Trophoblast cell (in vitro differentiated cells and primary cell): ENCODE measurements around the gene SLIT3.
A peak's percentile ranks its signal among the peaks of the same experiment; 100 is the strongest.

ENCODE experiments used
- DNase-seq, 2 donors: peaks; one replicate each; pipeline ENCODE4 v3.0.0-alpha.2; 2016
- H2AFZ ChIP-seq: 2 replicates; pipeline ENCODE4 v1.6.1; 2013; ENCODE audit warnings: low read length, moderate library complexity, mild to moderate bottlenecking; ENCODE audit not compliant: insufficient read depth, poor library complexity
- H2AK5ac ChIP-seq: 2 replicates; pipeline ENCODE4 v1.6.1; 2013; ENCODE audit warnings: mild to moderate bottlenecking, low read length
- H2BK120ac ChIP-seq: 2 replicates; pipeline ENCODE4 v1.6.1; 2013; ENCODE audit warnings: low read length, mild to moderate bottlenecking, moderate library complexity; ENCODE audit not compliant: insufficient read depth, poor library complexity
- H2BK12ac ChIP-seq: 2 replicates; pipeline ENCODE4 v1.6.1; 2013; ENCODE audit warnings: mild to moderate bottlenecking, low read length, moderate library complexity
- H2BK5ac ChIP-seq: 2 replicates; pipeline ENCODE4 v1.6.1; 2013; ENCODE audit warnings: low read length, low read depth, moderate library complexity, mild to moderate bottlenecking; ENCODE audit not compliant: poor library complexity
- H3K14ac ChIP-seq: 2 replicates; pipeline ENCODE4 v1.6.1; 2013; ENCODE audit warnings: mild to moderate bottlenecking, low read length
- H3K18ac ChIP-seq: 2 replicates; pipeline ENCODE4 v1.6.1; 2013; ENCODE audit warnings: mild to moderate bottlenecking, low read length
- H3K23ac ChIP-seq: 2 replicates; pipeline ENCODE4 v1.6.1; 2013; ENCODE audit warnings: low read length
- H3K27ac ChIP-seq: 2 replicates; pipeline ENCODE4 v1.5.1; 2013; ENCODE audit warnings: low read depth, mild to moderate bottlenecking, inconsistent platforms, low read length, moderate library complexity
- H3K27me3 ChIP-seq: 2 replicates; pipeline ENCODE4 v1.6.1; 2013; ENCODE audit warnings: inconsistent platforms, mild to moderate bottlenecking, low read length, moderate library complexity; ENCODE audit not compliant: insufficient read depth
- H3K36me3 ChIP-seq, 2 experiments: 1 replicate in 1 of 2; 2 replicates in 1 of 2; pipeline ENCODE4 v1.6.1; 2013; ENCODE audit warnings: low read length in 2 of 2, mild to moderate bottlenecking in 2 of 2, moderate library complexity in 1 of 2; ENCODE audit not compliant: insufficient read depth in 2 of 2, control insufficient read depth in 1 of 2
- H3K4ac ChIP-seq: 2 replicates; pipeline ENCODE4 v1.6.1; 2013; ENCODE audit warnings: low read depth, mild to moderate bottlenecking, low read length, moderate library complexity
- H3K4me1 ChIP-seq, 2 experiments: 1 replicate in 1 of 2; 2 replicates in 1 of 2; pipeline ENCODE4 v1.6.1; 2013; ENCODE audit warnings: low read length in 2 of 2, mild to moderate bottlenecking in 2 of 2, moderate library complexity in 1 of 2; ENCODE audit not compliant: insufficient read depth in 2 of 2, control insufficient read depth in 1 of 2
- H3K4me2 ChIP-seq: 2 replicates; pipeline ENCODE4 v1.6.1; 2013; ENCODE audit warnings: inconsistent platforms, mild to moderate bottlenecking, low read length, moderate library complexity
- H3K4me3 ChIP-seq: 2 replicates; pipeline ENCODE4 v1.5.1; 2013; ENCODE audit warnings: mild to moderate bottlenecking, low read depth, low read length, inconsistent platforms
- H3K79me1 ChIP-seq: one replicate; pipeline ENCODE4 v1.6.1; 2013; ENCODE audit warnings: low read length
- H3K79me2 ChIP-seq: 2 replicates; pipeline ENCODE4 v1.6.1; 2013; ENCODE audit warnings: low read length, mild to moderate bottlenecking; ENCODE audit not compliant: control insufficient read depth, insufficient read depth, poor library complexity
- H3K9ac ChIP-seq: 2 replicates; pipeline ENCODE4 v1.6.1; 2013; ENCODE audit warnings: mild to moderate bottlenecking, low read length
- H3K9me3 ChIP-seq: 2 replicates; pipeline ENCODE4 v1.6.1; 2013; ENCODE audit warnings: low read depth, mild to moderate bottlenecking, control low read depth, inconsistent platforms, low read length; ENCODE audit not compliant: insufficient read depth
- H4K12ac ChIP-seq: 2 replicates; pipeline ENCODE4 v1.6.1; 2013; ENCODE audit warnings: low read depth, mild to moderate bottlenecking, low read length, moderate library complexity
- H4K8ac ChIP-seq: 2 replicates; pipeline ENCODE4 v1.6.1; 2013; ENCODE audit warnings: low read depth, mild to moderate bottlenecking, low read length, moderate library complexity
- H4K91ac ChIP-seq: one replicate; pipeline ENCODE4 v1.6.1; 2013; ENCODE audit warnings: low read depth, mild to moderate bottlenecking, low read length, moderate library complexity
- WGBS: extraction: QIAGEN DNeasy Blood & Tissue Kit; methylation state at CpG from one replicate; pipeline ENCODE4 v1.1.7; 2013; ENCODE audit warnings: missing lambda C conversion rate; ENCODE audit not compliant: insufficient read length, insufficient coverage; ENCODE audit errors: extremely low coverage; 5-methylcytosine and 5-hydroxymethylcytosine counted together

SLIT3 gene

DNA sequence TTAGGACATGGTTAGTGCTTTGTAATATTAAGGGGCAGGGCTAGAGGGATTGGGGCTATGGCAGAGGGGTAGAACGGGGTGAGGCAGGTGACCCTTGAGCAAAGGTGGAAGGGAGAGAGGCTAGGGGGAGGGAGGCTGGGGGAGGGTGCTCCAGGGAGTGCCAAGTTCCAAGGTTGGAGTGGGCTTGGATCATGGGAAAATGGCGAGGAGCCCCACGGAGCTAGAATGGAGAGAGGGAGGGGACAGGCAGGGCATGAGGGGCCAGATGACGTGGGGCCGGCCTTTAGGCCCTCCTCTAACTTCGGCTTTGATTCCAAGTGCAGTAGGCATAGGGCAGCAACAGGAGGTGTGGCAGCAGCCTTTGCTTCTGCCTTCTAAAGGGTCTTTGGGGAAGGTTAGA is 550.0 kb downstream of the SLIT3 start:
- Histone ChIP-seq H3K9me3 (peaks cover 11% of the 10 kb centered on the region), H3K4me3 (no peak overlapping the region), H3K27ac (no peak overlapping the region), H2BK120ac (no peak overlapping the region), H4K12ac (no peak overlapping the region), H4K91ac (no peak overlapping the region), H3K4me2 (no peak overlapping the region), H3K79me2 (no peaks in the 10 kb centered on the region), H2AFZ (no peak overlapping the region), H3K4ac (no peak overlapping the region), H3K27me3 (no peaks in the 10 kb centered on the region), H4K8ac (no peak overlapping the region), H3K14ac (no peak overlapping the region), H3K4me1 (no peaks in the 10 kb centered on the region), H3K36me3 (peaks cover 42 to 56% of the 10 kb centered on the region in 2 experiments), H2BK5ac (no peak overlapping the region), H2BK12ac (no peak overlapping the region), H3K79me1 (no peaks in the 10 kb centered on the region), H3K18ac (no peak overlapping the region), H2AK5ac (no peak overlapping the region), H3K23ac (no peak overlapping the region), H3K9ac (no peak overlapping the region)
- WGBS: no CpG with 5 or more reads among the region's 6 CpGs
- no peak for DNase-seq

DNA sequence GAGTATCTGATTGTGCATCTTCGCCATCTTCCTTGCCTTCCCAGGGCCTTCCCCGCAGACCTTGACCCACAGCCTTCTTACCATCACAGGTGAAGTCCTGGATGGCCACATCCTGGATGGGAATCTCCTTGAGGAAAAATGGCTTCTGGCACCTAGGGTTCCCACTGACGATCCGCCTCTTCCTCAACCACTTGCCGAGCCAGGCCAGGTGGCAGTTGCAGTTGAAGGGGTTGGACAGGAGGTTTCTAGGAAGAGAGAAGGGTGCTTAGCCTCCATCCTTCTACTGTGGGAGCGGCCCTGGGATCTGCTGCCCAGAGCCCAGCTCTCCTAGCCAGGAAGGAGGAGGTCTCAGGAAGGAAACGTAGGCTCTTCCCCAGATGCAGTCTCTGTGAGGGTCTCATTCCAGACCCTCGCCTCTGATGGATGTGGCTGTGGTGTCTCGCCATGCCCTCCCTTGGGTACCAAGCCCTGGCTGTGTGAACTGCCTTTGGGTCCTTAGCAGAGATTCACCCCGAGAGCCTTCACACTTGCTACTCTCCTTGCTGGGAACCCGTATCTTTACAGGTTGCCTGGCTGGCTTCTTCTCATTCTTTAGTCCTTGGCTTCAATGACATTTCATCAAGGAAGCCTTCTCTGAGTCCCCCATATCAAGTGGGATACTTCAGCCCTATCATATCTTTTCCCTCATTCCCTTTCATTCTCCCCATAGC is 551.4 kb downstream of the SLIT3 start:
- Histone ChIP-seq H3K27ac (no peak overlapping the region), H3K23ac (no peak overlapping the region), H3K18ac (no peak overlapping the region), H3K9ac (no peak overlapping the region), H2BK5ac (no peak overlapping the region), H3K14ac (no peak overlapping the region), H2BK12ac (no peak overlapping the region), H3K79me1 (no peaks in the 10 kb centered on the region), H3K4ac (no peak overlapping the region), H2AK5ac (no peak overlapping the region), H3K27me3 (no peaks in the 10 kb centered on the region), H3K36me3 (peaks cover 42 to 56% of the 10 kb centered on the region in 2 experiments), H3K4me3 (no peak overlapping the region), H3K4me1 (no peaks in the 10 kb centered on the region), H2AFZ (no peak overlapping the region), H4K91ac (no peak overlapping the region), H4K12ac (no peak overlapping the region), H3K79me2 (no peaks in the 10 kb centered on the region), H3K9me3 (peaks cover 11% of the 10 kb centered on the region), H3K4me2 (no peak overlapping the region), H4K8ac (no peak overlapping the region), H2BK120ac (no peak overlapping the region)
- WGBS: no CpG with 5 or more reads among the region's 11 CpGs
- DNase-seq: peak in 1 of 2 donors; percentile 17

DNA sequence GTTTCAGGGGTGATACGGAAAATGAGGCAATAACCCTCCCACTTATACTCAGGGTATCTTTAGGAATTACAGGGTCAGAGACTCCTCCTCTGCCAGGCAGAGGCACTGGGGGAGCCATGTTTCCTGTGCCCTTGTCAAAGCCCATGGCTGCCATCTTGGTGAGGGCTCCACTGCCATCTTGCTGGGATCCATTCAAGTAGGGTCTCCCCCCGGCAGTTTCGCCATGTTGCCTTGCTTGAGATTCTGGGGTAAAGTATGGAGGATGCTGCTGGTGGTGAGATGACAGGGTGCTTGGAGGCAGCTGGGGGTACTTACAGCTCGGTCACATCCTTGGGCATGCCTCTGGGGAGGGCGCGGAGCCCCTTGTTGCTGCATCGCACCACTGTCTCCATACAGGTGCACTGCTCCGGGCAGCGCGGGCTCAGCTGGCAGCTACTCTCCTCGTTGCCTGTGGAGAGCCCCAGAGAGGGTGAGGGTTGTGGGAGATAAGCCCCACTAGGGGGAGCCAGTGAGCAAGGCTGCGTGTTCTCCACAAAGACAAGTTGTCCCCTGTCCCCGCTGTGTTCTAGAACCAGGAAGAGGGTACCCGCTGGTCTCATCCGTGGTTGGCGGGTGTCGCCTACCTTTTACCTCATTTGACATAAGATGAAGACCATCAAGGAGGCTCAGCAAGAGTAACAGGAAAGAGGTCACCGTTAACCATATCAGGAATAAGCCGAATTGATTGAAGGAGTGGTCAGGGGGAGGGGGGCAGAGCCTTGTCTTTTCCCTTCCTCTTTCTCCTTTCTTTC is 552.8 kb downstream of the SLIT3 start:
- Histone ChIP-seq H3K9me3 (peaks cover 11% of the 10 kb centered on the region), H3K4ac (no peak overlapping the region), H2BK5ac (no peak overlapping the region), H3K27ac (no peak overlapping the region), H2AK5ac (no peak overlapping the region), H3K23ac (no peak overlapping the region), H3K14ac (no peak overlapping the region), H2BK120ac (no peak overlapping the region), H2BK12ac (no peak overlapping the region), H3K36me3 (peaks cover 38 to 49% of the 10 kb centered on the region in 2 experiments), H4K12ac (no peak overlapping the region), H3K79me1 (no peaks in the 10 kb centered on the region), H4K91ac (no peak overlapping the region), H3K4me2 (no peak overlapping the region), H3K4me1 (no peaks in the 10 kb centered on the region), H3K4me3 (no peak overlapping the region), H3K18ac (no peak overlapping the region), H2AFZ (no peak overlapping the region), H3K9ac (no peak overlapping the region), H4K8ac (no peak overlapping the region), H3K27me3 (no peaks in the 10 kb centered on the region), H3K79me2 (no peaks in the 10 kb centered on the region)
- WGBS: no CpG with 5 or more reads among the region's 19 CpGs
- DNase-seq: peak; percentile 60 to 81

DNA sequence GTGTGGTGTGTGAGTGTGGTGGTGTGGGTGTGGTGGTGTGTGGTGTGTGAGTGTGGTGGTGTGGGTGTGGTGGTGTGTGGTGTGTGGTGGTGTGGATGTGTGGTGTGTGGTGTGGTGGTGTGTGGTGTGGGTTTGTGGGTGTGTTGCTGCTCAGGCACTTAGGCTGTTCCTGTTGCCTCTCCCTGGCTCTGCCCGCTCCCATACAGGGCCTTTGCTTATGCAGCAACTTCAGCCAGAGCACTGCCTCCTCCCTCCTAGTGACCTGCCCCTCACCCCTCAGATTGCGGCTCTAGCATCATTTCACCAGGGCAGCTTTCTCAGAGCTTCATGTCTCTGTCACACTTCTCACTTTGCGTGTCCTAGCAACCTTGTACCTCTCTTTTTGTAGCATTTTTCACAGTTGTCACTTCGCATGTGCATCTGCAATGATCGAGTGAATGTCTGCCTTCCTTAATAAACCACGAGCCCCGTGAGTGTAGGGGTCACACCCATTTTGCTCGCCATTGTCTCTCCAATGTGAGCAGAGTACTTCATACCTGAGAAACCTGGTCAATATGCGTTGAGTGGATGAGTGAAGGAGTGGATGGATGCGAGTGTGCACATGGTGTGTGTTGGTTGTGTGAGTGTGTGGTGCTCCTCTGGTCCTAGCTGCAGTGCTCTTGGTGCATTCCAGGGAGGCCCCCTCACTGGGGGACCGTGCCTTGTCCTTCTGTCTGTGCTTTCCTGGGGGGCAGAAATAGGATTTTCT is 553.9 kb downstream of the SLIT3 start:
- H2AFZ ChIP-seq: no peak overlapping the region
- H3K9ac ChIP-seq: no peak overlapping the region
- no peak overlapping the region for H2AK5ac ChIP-seq
- H3K18ac ChIP-seq: no peak overlapping the region
- no peak overlapping the region for H4K91ac ChIP-seq
- peaks cover 30 to 41% of the 10 kb centered on the region in 2 experiments for H3K36me3 ChIP-seq
- no peak overlapping the region for H3K27ac ChIP-seq
- H3K79me1 ChIP-seq: no peaks in the 10 kb centered on the region
- no CpG with 5 or more reads among the region's 11 CpGs for whole genome bisulfite sequencing
- H3K9me3 ChIP-seq: peaks cover 11% of the 10 kb centered on the region
- DNase-seq: no peak
- H4K12ac ChIP-seq: no peak overlapping the region
- no peaks in the 10 kb centered on the region for H3K4me1 ChIP-seq
- no peaks in the 10 kb centered on the region for H3K79me2 ChIP-seq
- no peak overlapping the region for H3K4me2 ChIP-seq
- H3K27me3 ChIP-seq: no peaks in the 10 kb centered on the region
- no peak overlapping the region for H2BK120ac ChIP-seq
- H2BK5ac ChIP-seq: no peak overlapping the region
- H2BK12ac ChIP-seq: no peak overlapping the region
- no peak overlapping the region for H3K4me3 ChIP-seq
- H3K4ac ChIP-seq: no peak overlapping the region
- no peak overlapping the region for H4K8ac ChIP-seq
- H3K14ac ChIP-seq: no peak overlapping the region
- H3K23ac ChIP-seq: no peak overlapping the region
